Middle frontal gyrus (tissue), 1 donor: ENCODE data around the gene GALP.
"Not testable (repeated sequence)": the region's sequence is repeated elsewhere in the genome, so short reads cannot be mapped to it uniquely, and the experiment has no call there.

Experiments
- DNase-seq: peaks from one replicate; pipeline ENCODE4 v3.0.0-alpha.2; 2015; ENCODE audit warnings: low spot score; ENCODE audit errors: extremely low spot score

GALP gene

DNA sequence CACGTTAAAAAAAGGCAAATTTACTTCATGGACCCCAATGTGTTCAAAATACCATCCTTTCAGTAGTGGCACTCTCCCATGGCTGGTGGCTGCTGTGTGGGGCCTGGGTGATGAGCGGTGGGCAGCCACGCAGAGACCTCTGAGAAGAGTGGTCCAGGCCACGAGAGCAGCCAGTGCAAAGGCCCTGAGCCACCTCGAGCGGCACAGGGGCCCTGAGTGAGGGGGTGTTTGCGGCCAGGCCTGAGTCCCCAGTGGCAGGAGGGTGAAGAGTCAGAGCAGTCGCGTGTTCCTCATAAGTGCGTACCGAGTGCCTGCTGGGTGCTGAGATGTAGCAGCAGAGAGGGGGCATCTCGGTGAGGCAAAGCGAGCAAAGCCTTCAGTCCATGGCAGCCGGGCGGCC lies 27.7 kb upstream of the GALP start:
- no peak for DNase-seq

DNA sequence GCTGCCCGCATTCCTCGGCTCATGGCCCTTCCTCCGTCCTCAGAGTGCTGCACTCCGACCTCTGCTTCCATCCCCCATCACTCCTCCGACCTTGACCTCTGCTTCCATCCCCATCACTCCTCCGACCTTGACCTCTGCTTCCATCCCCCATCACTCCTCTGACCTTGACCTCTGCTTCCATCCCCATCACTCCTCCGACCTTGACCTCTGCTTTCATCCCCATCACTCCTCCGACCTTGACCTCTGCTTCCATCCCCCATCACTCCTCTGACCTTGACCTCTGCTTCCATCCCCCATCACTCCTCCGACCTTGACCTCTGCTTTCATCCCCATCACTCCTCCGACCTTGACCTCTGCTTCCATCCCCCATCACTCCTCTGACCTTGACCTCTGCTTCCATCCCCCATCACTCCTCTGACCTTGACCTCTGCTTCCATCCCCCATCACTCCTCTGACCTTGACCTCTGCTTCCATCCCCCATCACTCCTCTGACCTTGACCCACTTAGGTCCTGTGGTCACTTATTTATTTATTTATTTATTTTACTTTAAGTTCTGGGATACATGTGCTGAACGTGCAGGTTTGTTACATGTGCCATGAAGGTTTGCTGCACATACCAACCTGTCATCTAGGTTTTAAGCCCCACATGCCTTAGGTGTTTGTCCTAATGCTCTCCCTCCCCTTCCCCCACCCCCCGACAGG lies 26.7 kb upstream of the GALP start:
- DNase-seq, result not testable (repeated sequence)

DNA sequence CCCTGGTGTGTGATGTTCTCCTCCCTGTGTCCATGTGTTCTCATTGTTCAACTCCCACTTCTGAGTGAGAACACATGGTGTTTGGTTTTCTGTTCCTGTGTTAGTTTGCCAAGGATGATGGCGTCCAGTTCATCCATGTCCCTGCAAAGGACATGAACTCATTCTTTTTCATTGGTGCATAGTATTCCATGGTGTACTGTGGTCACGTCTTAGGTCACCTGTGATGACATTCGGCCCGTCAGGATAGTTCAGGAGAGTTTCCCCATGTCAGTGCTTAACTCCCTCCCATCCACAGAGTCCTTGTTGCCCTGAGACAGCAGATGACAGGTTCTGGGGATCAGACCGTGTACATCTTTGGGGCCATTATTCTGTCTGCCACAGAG lies 26.2 kb upstream of the GALP start:
- no peak for DNase-seq

DNA sequence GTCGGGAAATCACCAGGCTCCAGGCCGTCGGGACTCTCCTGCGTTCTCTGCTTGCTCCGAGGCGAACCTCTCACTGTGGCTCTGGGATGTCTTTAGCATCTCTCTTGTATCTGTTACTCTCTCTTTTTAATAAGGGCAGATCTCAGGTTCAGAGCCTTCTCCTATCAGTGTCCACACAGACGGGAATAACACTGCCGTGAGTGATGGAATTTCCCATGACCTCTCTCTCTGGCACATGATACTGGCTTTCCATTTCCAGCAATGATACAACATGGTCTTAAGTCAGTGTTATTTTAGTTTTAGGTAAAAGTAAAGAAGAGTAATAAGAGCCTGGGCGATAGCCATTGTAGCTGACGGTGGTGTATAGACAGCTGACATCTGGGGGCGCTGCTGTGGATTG lies 25.4 kb upstream of the GALP start:
- no peak for DNase-seq

DNA sequence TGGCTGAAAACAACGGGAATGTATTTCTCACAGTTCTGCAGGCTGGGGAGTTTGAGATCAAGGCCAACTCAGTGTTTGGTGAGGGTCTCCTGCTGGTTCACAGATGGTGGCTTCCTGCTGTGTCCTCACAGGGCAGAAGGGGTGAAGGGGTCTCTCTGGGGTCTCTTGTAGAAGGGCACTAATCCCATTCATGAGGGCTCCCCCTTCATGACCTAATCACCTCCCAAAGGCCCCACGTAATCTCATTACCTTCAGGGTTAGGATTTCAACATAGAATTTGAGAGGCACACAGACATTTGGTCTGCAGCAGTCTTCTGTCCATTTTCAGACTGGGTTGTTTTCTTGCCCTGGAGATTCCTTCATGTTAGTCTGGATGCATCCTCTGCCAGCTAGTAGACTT lies 23.2 kb upstream of the GALP start:
- no peak for DNase-seq

DNA sequence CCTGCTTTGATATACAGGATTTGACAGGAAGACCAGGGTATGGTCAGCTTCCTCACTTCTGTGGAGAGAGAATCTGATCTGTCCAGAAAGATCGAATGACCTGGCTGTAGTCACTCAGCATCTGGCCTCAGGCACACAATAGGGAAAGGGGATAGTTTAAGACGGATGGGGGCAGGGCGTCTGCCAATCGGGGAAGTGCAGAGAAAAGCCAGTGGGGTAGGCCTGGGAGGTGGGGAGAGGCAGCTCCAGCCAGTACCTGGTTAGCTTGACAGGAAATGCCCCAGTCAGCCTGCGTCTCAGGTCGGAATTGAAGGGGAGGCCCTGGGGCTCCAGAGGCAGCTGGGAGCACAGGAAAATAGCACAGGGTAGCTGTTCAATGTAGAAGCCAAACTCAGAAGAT lies 22.3 kb upstream of the GALP start:
- DNase-seq, result no peak

DNA sequence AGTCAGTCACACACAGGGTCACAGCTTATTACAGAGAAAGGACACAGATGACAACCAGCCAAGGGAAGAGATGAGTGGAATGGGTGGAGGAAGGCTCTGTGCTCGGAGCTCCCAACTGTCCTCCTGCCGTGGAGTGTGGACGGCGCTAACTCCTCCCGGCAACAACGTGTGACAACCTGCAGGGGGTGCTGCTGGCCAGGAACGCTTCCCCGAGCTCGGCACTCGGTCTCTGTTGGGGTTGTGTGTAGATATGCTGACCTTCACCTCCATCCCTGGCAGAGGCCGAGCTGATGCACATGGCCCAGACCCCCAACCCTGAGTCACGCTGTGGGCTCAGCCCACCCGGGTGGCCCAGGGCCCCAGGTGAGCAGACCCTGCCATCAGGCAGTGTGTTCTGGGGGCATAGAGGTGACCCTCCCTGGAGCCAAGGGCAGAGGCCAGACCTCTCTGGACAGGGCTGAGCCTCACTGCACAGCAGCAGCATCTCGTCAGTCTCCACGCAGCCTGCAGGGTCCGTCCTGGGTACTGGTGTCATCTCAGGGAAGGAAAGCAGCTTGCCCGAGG lies 20.6 kb upstream of the GALP start:
- no peak for DNase-seq

DNA sequence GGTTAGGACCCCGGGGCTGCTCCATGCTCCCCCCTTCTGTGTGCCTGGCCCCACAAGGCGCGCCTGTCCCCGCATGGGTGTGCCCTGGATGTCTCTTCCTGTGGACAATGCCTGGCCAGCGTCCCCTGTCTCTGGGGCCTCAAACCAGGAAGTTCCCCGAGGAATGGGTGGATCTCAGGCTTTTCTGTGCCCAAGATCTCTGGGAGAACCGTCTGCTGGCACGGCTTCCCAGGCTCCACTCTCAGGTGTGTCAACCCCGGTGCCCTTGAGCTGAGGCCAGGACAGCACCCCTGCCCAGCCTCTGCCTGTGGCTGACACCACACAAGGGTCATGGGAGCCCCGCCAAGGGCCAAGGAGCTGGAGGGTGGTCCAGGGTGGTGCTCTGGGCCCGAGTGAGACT lies 19.0 kb upstream of the GALP start:
- no peak for DNase-seq

DNA sequence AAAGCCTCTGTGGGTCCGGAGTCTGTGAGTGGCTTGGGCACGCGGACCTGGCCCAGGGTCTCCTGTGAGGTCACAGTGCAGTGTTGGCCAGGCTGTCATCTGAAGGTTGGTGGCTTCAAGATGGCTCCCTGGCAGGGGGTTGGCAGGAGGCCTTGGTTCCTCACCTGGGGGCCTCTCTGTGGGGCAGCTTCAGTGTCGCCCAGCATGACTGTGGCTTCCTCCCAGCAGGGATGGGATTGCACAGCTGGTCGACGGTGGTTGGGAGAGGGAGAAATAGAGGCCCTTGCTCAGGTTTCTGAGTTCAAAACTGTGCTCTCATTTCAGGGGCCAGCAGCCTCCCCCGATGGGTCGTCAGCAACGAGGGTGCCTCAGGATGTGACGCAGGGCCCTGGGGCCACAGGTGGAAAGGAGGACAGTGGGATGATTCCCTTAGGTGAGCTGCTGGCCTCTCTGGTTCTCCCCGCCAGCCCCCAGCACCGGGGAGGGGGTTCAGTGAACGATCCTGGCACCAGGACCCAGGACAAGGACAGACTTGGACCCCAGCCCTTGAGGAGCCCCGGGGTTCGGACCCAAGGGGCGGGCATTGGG lies 17.5 kb upstream of the GALP start:
- DNase-seq, result no peak

DNA sequence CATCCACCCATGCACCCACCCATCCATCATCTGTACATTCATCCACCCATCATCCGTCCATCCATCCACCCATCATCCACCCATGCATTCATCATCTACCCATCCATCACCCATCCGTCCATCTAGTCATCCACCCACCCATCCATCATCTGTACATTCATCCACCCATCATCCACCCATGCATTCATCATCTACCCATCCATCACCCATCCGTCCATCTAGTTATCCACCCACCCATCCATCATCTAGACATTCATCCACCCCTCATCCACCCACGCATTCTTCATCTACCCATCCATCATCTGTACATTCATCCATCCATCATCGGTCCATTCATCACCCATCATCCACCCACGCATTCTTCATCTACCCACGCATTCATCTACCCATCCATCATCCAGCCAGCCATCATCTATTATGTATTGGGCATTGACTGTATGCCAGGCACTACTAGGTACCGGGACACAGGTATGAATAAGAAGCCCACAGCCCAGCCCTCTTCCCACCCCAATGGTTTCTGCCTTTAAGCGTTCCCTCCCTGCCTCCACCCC lies 16.7 kb upstream of the GALP start:
- no peak for DNase-seq

DNA sequence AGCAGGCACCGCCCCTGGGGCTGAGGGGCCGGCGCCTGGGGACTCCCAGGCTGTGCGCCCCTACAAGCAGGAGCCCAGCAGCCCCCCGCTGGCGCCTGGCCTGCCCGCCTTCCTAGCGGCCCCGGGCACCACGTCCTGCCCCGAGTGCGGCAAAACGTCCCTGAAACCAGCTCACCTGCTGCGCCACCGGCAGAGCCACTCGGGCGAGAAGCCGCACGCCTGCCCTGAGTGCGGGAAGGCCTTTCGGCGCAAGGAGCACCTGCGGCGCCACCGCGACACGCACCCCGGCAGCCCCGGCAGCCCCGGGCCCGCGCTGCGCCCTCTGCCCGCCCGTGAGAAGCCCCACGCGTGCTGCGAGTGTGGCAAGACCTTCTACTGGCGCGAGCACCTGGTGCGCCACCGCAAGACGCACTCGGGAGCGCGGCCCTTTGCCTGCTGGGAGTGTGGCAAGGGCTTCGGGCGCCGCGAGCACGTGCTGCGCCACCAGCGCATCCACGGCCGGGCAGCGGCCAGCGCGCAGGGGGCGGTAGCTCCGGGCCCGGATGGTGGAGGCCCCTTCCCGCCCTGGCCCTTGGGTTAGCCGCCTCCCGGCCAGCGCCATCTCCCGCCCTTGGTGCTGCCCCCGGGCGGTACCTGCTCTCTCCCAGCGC lies 16.1 kb upstream of the GALP start:
- DNase-seq, result no peak

DNA sequence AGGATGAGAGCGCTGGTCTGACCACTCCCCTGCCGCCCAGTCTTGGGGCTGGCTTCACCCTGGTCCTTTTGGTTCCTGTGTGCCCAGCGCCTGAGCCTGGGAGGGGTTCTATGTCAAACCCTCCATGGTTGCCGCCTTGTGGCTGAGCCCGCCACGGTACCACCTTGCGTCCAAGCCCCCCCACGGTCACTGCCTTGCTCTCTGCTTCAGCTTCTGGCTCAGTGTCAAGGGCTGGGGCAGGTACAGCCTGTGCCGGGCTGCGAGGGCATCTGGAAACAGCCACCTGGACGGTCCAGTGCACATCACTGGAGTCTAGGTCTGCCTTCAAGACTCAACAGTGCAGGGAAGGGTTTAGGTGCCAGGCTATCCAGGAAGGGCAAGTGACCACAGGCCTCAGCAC lies 14.3 kb upstream of the GALP start:
- no peak for DNase-seq

DNA sequence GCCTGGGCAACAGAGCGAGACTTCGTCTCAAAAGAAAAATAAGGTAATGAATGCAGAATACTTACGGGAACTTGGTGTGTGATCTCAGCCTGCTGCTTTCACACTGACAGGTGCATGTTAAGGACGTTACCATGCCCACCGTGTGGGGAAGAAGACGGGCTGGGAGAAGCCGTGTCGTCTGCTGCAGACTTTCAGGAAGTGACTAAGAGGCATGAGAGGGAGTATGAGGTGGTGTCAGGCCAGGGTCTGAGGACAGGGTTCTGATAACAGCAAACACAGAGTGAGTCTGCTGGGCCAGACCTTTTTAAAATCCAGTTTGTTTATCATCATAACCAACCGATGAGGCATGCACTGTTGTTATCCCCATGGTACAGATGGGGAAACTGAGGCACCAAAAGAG lies 13.6 kb upstream of the GALP start:
- no peak for DNase-seq

DNA sequence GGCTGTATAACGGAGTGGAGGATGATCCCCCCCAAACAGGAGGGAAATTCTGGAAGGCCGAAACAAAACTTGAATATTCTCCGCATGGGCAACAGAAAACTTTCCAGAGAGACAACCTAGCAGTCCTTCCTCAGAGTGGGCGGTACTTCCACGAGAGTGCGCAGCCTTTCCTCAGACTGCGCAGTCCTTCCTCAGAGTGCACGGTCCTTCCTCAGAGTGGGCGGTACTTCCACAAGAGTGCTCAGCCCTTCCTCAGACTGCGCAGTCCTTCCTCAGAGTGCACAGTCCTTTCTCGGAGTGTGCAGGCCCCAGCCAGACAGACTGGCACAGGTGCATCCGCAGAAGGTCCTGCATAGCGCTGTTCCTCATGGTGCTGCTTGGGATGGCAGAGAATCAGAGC lies 12.7 kb upstream of the GALP start:
- no peak for DNase-seq

DNA sequence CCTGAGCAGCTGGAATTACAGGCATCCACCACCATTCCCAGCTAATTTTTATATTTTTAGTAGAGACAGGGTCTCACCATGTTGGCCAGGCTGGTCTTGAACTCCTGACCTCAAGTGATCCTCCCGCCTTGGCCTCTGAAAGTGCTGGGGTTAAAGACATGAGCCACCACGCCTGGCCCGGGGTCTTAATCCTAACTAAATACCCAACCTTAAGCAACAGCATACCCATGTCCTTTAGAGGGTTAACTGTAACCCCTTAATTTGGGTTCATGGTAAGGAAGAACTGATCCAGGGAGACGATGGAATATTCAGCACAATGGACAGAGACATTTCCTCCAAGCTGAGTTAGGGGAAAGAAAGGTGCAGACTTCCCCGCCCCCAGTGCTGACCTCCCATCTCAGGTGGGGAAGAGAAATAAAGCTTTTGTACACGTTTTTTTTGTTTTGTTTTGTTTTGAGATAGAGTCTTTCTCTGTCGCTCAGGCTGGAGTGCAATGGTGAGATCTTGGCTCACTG lies 8.7 kb upstream of the GALP start:
- no peak for DNase-seq

DNA sequence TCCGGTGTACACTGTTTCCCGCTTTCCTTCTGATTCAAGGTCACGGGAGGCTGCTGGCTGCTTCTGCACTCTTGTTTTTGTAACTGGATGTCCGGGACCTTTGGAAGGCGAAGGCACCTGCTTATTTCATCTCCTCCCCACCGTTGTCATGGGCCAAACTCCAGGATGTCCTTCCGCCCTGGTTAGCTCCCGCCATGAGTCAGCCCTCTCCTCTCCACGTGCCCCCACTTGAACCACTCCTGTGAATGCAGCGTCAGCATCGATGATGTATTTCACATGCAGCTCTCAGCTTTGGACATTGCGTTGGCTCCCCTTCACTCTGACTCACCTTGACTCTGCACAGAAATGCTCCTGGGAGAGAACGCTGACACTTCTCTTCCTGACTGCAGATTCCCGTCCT lies 5.5 kb upstream of the GALP start:
- DNase-seq, result no peak

DNA sequence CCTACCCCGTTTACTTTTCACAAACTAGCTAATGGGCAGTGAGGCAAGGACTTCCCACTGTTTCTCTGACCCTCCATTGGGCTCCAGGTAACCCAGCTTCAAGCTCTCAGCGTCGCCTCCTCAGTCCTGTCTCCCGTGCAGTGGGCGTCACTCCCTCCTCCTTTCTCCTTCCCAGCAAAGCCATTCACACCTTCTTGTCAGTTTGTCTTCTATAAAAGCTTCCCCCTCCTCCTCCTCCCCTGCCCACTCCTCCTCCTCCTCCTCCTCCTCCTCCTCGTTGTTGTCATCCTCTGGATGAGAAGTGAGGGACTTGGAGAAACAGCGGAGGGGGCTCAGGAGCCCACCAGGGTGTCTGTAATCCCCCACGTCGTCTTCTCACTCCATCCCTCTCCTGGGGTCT lies 1.7 kb upstream of the GALP start:
- no peak for DNase-seq

DNA sequence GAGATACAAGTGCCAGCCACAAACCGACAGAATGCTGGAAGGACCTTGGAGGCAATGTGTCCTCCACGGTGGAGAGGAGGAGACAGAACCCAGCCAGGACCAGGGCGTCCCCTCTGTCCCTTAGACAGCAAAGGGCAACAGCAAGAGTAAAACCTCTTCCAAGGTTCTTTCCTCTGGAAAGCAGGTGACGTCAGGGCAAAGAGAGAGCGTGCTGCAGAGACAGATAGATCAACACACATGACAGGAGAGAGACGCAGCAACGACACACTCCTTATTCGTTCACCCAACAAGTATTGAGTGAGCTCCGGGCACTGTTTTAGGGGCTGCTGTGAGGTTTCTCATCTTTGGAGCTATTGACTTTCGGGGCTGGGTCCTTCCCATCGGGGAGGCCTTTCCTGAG lies 1.3 kb upstream of the GALP start:
- no peak for DNase-seq

DNA sequence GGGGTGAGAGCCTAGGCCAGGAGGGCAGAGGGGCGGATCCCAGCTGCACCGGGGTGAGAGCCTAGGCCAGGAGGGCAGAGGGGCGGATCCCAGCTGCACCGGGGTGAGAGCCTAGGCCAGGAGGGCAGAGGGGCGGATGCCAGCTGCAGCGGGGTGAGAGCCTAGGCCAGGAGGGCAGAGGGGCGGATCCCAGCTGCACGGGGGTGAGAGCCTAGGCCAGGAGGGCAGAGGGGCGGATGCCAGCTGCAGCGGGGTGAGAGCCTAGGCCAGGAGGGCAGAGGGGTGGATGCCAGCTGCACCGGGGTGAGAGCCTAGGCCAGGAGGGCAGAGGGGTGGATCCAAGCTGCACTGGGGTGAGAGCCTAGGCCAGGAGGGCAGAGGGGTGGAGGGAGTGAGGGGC lies 502 bp downstream of the GALP start:
- DNase-seq, result not testable (repeated sequence)

DNA sequence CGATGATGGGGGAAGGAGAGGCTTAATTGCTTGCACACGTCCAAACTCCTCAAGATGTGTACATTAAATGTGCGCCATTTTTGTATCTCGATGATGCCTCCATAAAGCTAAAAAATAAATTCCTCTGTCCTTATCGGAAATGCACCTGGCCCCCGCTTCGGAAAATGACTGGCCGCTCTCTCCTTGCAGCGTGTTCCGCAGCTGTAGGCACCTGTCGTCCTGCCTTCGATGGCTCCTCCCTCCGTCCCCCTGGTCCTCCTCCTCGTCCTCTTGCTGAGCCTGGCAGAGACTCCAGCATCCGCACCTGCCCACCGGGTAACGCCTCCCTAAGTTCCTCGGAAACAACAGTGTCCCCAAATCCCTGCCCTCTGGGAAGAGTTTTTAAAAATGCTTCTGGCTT lies 1.1 kb downstream of the GALP start:
- no peak for DNase-seq

DNA sequence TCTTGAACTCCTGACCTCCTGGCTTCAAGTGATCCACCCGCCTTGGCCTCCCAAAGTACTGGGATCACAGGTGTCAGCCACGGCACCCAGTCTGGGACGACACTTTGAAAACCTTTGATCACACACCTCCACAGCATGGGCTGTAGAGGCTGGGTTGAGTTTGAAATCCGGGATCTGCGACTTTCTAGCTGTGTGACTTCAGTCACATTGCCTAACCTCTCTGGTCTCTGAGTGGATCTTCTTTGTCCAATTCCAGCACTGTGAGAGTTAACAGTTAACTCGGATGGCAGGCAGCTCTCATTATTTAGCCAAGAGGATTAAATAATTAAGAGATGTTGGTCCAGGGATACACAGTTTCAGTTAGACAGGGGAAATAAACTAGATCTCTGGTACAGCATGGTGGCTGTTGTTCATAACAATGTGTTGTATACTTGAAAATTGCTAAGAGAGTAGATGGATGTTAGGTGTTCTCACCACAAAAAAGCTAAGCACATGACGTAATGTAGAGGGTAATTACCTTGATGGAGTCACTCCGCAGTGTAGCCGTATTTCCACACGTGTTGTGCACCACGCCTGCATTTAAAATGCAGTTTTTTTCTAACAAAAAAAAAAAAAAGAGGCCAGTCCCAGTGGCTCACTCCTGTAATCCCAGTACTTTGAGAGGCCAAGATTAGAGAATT lies 1.9 kb downstream of the GALP start:
- no peak for DNase-seq

DNA sequence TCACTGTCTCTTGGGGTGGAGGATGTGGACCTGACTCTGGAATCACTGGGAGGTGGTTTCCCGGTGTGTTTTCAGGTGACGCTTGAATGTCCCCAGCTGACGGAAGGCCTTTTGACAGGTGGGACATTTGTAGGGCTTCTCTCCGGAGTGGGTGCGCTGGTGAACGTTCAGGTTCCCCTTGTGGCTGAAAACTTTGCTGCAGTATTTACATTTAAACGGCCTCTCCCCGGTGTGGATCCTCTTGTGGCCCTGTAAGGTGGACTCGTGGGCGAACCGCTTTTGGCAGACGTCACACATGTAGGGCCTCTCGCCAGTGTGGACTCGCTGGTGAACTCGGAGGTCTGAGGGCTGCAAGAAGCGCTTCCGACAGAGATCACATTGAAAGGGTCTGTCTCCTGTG lies 14.0 kb downstream of the GALP start:
- no peak for DNase-seq
